HepG2 (cell line): ENCODE results near the gene RGS19. TPM values are rescaled to one million over a fixed set of nuclear protein-coding genes. Genes with fewer than 3 reads are reported as not detected.

ENCODE experiments used
- BORCS8-MEF2B ChIP-seq: sonication (generic); formaldehyde crosslinking; IDR thresholded peaks from 2 replicates; pipeline ENCODE4 v1.8.0; 2022; ENCODE audit warnings: mild to moderate bottlenecking, missing genetic modification reagents
- EHMT2 ChIP-seq: fragments of 200-600 bp; sonication (generic); IDR thresholded peaks from 2 replicates; pipeline ENCODE4 v1.7.0; 2017; ENCODE audit warnings: antibody characterized with exemption, low read depth, low read length, borderline replicate concordance
- HHEX ChIP-seq: IDR thresholded peaks from 2 replicates; pipeline ENCODE4 v1.6.1; 2016; ENCODE audit warnings: control low read depth
- KDM2A ChIP-seq: sonication (generic); formaldehyde crosslinking; IDR thresholded peaks from 2 replicates; pipeline ENCODE4 v1.4.0; 2020; ENCODE audit warnings: low read depth, missing genetic modification reagents, borderline replicate concordance
- LCORL ChIP-seq, 2 experiments: fragments of 450-650 bp in 1 of 2; sonication (generic) in 1 of 2; formaldehyde crosslinking in 1 of 2; IDR thresholded peaks; 2 replicates each; pipeline versions ENCODE4 v1.5.0 to v1.6.1; 2017 to 2020; ENCODE audit warnings: antibody characterized with exemption in 1 of 2, missing genetic modification reagents in 1 of 2
- MEIS1 ChIP-seq: sonication (generic); formaldehyde crosslinking; IDR thresholded peaks from 2 replicates; pipeline ENCODE4 v1.9.0; 2021; ENCODE audit warnings: mild to moderate bottlenecking, missing genetic modification reagents, moderate library complexity, borderline replicate concordance
- MTA1 ChIP-seq: sonication (generic); formaldehyde crosslinking; IDR thresholded peaks from 2 replicates; pipeline ENCODE4 v1.4.0; 2020; ENCODE audit warnings: missing genetic modification reagents, mild to moderate bottlenecking, borderline replicate concordance
- NCOA5 ChIP-seq: sonication (generic); formaldehyde crosslinking; IDR thresholded peaks from 2 replicates; pipeline ENCODE4 v1.4.0; 2020; ENCODE audit warnings: missing genetic modification reagents
- PHF8 ChIP-seq: sonication (generic); formaldehyde crosslinking; IDR thresholded peaks from 2 replicates; pipeline ENCODE4 v1.5.0; 2020; ENCODE audit warnings: missing genetic modification reagents
- SALL1 ChIP-seq: sonication (generic); formaldehyde crosslinking; IDR thresholded peaks from 2 replicates; pipeline ENCODE4 v1.8.0; 2022; ENCODE audit warnings: mild to moderate bottlenecking, missing genetic modification reagents
- SSRP1 ChIP-seq: IDR thresholded peaks from 2 replicates; pipeline ENCODE4 v1.6.1; 2016; ENCODE audit warnings: control low read depth
- ZFX ChIP-seq: sonication (generic); formaldehyde crosslinking; IDR thresholded peaks from 2 replicates; pipeline ENCODE4 v1.4.0; 2020; ENCODE audit warnings: mild to moderate bottlenecking, low read depth, missing genetic modification reagents, moderate library complexity
- ZMYM4 ChIP-seq: sonication (generic); formaldehyde crosslinking; IDR thresholded peaks from 2 replicates; pipeline ENCODE4 v1.8.1; 2023; ENCODE audit warnings: mild to moderate bottlenecking, missing genetic modification reagents
- ZNF224 ChIP-seq: sonication (generic); formaldehyde crosslinking; IDR thresholded peaks from 2 replicates; pipeline ENCODE4 v1.5.0; 2020; ENCODE audit warnings: mild to moderate bottlenecking, missing genetic modification reagents
- ZNF350 ChIP-seq: sonication (generic); formaldehyde crosslinking; IDR thresholded peaks from 2 replicates; pipeline ENCODE4 v1.4.0; 2020; ENCODE audit warnings: mild to moderate bottlenecking, low read depth, missing genetic modification reagents, borderline replicate concordance
- ZNF790 ChIP-seq: sonication (generic); formaldehyde crosslinking; IDR thresholded peaks from 2 replicates; pipeline ENCODE4 v1.8.0; 2022; ENCODE audit warnings: missing genetic modification reagents, mild to moderate bottlenecking, borderline replicate concordance
- ZSCAN22 ChIP-seq: sonication (generic); formaldehyde crosslinking; IDR thresholded peaks from 2 replicates; pipeline ENCODE4 v1.4.0; 2020; ENCODE audit warnings: mild to moderate bottlenecking, missing genetic modification reagents
- polyA plus RNA-seq, 8 experiments: library from polyadenylated mRNA; depleted of rRNA in 3 of 8; stranded (reverse) in 7 of 8; unstranded in 1 of 8; fragments of >200 nt; fragmentation: Illumina TruSeq in 4 of 8; extraction: Trizol in 4 of 8; gene quantifications; 2 replicates each; pipeline versions ENCODE4 v1.2.1 to v1.2.3, GENCODE V29; 2011 to 2016; ENCODE audit warnings: low read depth in 4 of 8, missing spikeins in 1 of 8, mixed read lengths in 1 of 8; ENCODE audit not compliant: insufficient read depth in 1 of 8
- total RNA-seq, 5 experiments: library from RNA; depleted of rRNA; stranded (reverse); fragments of >200 nt; fragmentation: Illumina TruSeq; extraction: Trizol; gene quantifications; 2 replicates each; pipeline ENCODE4 v1.2.3, GENCODE V29; 2016; ENCODE audit warnings: low read depth in 1 of 5
- TF ChIP-seq, protein P1 (sequence below): sonication (generic); formaldehyde crosslinking; IDR thresholded peaks from one replicate; pipeline ENCODE4 v1.5.1; 2020; ENCODE audit warnings: mild to moderate bottlenecking, missing genetic modification reagents; ENCODE audit errors: not compliant biosample characterization
- TF ChIP-seq, protein P2 (sequence below): sonication (generic); IDR thresholded peaks from 2 replicates; pipeline ENCODE4 v1.6.1; 2016; ENCODE audit warnings: low read depth, borderline replicate concordance

The RGS19 gene
- total and polyA plus RNA-seq, 2 of the 13 experiments (the other 11 are each of a cell fraction or from before 2014, with no cell fraction given), result 10.7 to 11.9 TPM

DNA sequence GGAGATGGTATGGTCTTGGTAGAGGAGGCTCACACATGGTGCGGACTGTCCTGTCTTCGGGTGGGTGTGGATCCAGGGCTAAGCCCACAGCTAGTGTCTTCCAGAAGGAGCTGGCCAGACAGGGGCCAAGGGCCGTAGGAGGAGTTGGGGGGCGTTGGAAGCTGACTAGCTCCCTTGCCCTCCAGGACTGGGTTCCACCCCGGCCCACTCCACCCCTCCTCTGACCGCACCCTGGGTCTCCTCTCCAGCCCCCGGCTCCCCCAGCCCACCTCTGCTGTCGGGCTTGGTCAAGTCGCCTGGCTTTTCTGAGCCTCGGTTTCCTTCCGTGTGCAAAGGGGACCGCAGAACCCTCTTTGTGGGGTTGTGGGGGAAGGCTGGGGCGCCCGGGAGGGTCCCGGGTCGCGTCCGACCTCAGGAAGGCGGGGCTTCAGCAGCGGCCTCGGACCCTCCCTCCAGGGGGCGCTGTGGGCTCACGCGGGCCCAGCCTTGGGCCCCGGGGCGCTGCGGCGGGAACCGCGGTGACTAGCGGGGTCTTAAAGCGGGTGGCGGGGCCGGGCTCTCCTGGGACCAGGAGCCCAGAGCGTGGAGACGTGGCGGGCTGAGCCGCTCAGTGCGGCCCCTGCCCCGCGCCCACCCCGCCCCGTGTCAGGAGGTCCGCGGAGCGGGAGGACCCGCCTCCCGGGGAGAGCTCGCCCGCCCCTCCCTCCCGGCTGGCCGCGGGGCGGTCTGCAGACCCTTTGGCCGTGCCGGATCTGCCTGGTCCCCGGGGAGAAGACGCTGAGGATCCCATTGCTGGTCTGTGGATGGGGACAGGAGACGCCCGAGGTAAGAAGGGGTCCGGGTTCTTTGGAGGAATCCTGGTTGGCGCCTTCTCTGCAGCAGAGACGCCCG, 22.7 kb upstream of the RGS19 start (continued):
- TF ChIP-seq LCORL (IDR thresholded peaks at IDR 0.05) (no peak), LCORL (CRISPR knock-in tag; IDR thresholded peaks at IDR 0.05) (0 out of 2 replicates have a peak, but pooled peaks have one; percentile 14), HHEX (CRISPR knock-in tag) (no peak), ZFX (CRISPR knock-in tag) (peak; percentile 55; the same call in 1 of the 2 replicates), SALL1 (CRISPR knock-in tag) (peak; percentile 61), PHF8 (CRISPR knock-in tag) (peak; percentile 33; the same call in 1 of the 2 replicates), SSRP1 (CRISPR knock-in tag) (no peak), ZSCAN22 (CRISPR knock-in tag) (no peak), NCOA5 (CRISPR knock-in tag) (no peak), MTA1 (CRISPR knock-in tag) (peak; percentile 42; the same call in 1 of the 2 replicates), EHMT2 (no peak), ZNF224 (no peak), ZNF350 (no peak), KDM2A (CRISPR knock-in tag) (peak; percentile 88; the same call in 1 of the 2 replicates), BORCS8-MEF2B (CRISPR knock-in tag) (peak; percentile 40; the same call in 1 of the 2 replicates), ZMYM4 (CRISPR knock-in tag) (no peak), MEIS1 (peak; percentile 54; the same call in 1 of the 2 replicates), ZNF790 (CRISPR knock-in tag) (no peak)
- TF ChIP-seq, protein P1, sequence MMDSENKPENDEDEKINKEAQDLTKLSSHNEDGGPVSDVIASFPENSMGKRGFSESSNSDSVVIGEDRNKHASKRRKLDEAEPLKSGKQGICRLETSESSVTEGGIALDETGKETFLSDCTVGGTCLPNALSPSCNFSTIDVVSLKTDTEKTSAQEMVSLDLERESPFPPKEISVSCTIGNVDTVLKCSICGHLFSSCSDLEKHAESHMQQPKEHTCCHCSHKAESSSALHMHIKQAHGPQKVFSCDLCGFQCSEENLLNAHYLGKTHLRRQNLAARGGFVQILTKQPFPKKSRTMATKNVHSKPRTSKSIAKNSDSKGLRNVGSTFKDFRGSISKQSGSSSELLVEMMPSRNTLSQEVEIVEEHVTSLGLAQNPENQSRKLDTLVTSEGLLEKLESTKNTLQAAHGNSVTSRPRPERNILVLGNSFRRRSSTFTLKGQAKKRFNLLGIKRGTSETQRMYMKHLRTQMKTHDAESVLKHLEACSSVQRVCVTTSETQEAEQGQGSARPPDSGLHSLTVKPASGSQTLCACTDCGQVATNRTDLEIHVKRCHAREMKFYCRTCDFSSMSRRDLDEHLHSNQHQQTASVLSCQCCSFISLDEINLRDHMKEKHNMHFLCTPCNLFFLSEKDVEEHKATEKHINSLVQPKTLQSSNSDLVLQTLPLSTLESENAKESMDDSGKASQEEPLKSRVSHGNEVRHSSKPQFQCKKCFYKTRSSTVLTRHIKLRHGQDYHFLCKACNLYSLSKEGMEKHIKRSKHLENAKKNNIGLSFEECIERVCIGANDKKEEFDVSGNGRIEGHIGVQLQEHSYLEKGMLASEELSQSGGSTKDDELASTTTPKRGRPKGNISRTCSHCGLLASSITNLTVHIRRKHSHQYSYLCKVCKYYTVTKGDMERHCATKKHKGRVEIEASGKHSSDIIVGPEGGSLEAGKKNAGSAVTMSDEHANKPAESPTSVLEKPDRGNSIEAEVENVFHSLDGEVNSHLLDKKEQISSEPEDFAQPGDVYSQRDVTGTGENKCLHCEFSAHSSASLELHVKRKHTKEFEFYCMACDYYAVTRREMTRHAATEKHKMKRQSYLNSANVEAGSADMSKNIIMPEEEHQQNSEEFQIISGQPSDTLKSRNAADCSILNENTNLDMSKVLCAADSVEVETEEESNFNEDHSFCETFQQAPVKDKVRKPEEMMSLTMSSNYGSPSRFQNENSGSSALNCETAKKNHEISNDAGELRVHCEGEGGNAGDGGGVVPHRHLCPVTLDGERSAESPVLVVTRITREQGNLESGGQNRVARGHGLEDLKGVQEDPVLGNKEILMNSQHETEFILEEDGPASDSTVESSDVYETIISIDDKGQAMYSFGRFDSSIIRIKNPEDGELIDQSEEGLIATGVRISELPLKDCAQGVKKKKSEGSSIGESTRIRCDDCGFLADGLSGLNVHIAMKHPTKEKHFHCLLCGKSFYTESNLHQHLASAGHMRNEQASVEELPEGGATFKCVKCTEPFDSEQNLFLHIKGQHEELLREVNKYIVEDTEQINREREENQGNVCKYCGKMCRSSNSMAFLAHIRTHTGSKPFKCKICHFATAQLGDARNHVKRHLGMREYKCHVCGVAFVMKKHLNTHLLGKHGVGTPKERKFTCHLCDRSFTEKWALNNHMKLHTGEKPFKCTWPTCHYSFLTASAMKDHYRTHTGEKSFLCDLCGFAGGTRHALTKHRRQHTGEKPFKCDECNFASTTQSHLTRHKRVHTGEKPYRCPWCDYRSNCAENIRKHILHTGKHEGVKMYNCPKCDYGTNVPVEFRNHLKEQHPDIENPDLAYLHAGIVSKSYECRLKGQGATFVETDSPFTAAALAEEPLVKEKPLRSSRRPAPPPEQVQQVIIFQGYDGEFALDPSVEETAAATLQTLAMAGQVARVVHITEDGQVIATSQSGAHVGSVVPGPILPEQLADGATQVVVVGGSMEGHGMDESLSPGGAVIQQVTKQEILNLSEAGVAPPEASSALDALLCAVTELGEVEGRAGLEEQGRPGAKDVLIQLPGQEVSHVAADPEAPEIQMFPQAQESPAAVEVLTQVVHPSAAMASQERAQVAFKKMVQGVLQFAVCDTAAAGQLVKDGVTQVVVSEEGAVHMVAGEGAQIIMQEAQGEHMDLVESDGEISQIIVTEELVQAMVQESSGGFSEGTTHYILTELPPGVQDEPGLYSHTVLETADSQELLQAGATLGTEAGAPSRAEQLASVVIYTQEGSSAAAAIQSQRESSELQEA (CRISPR knock-in tag), result peak; percentile 78
- TF ChIP-seq, protein P2, sequence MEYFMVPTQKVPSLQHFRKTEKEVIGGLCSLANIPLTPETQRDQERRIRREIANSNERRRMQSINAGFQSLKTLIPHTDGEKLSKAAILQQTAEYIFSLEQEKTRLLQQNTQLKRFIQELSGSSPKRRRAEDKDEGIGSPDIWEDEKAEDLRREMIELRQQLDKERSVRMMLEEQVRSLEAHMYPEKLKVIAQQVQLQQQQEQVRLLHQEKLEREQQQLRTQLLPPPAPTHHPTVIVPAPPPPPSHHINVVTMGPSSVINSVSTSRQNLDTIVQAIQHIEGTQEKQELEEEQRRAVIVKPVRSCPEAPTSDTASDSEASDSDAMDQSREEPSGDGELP, result no peak
